Activated T-cell treated with anti-CD3 and anti-CD28 coated beads, Interleukin-2, amount 50 U/mL, for 4 hours (primary cell): ENCODE results near the gene EYS. TPM values are rescaled to one million over a fixed set of nuclear protein-coding genes. Genes with fewer than 3 reads are reported as not detected.
"Not testable (repeated sequence)": the region's sequence is repeated elsewhere in the genome, so short reads cannot be mapped to it uniquely, and the experiment has no call there.

ENCODE experiments used
- ATAC-seq, 2 donors: fragments of 200-7000 bp; cut with Tn5 transposase; one replicate each; pipeline ENCODE4 v1.10.0; 2021
- DNase-seq: peaks from one replicate; pipeline ENCODE4 v3.0.0-alpha.2; 2020
- H3K27me3 Mint-ChIP-seq: one replicate; pipeline ENCODE4 v1.8.0; 2021; ENCODE audit warnings: low read depth, mixed read lengths
- H3K36me3 Mint-ChIP-seq: one replicate; pipeline ENCODE4 v1.8.0; 2022; ENCODE audit warnings: mixed read lengths; ENCODE audit not compliant: insufficient read depth
- H3K4me1 Mint-ChIP-seq: one replicate; pipeline ENCODE4 v1.8.0; 2021; ENCODE audit warnings: low read depth, mixed read lengths
- H3K4me3 Mint-ChIP-seq: one replicate; pipeline ENCODE4 v1.8.0; 2021; ENCODE audit warnings: mild to moderate bottlenecking, moderate library complexity, mixed read lengths
- H3K9me3 Mint-ChIP-seq: one replicate; pipeline ENCODE4 v1.8.0; 2021; ENCODE audit warnings: mixed read lengths
- total RNA-seq, 3 donors: library from RNA; stranded (reverse); gene quantifications; one replicate each; pipeline ENCODE4 v1.2.1, GENCODE V29; 2021

Gene EYS
- total RNA-seq, 3 donors from 2014 or later: not detected

DNA sequence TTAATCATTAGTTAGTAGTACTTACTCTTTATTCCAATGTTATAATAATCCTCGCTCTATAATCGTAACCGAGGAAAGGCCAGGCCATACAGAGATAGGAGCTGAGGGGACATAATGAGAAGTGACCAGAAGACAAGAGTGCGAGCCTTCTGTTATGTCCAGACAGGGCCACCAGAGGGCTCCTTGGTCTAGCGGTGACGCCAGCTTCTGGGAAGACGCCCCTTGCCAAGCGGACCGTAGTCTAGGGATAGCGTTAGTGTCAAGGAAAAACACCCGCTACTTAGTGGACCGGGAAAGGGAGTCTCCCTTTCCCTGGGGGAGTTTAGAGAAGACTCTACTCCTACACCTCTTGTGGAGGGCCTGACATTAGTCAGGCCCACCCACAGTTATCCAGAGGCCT is 1237.6 kb downstream of the EYS start:
- not testable (repeated sequence) for H3K36me3 Mint-ChIP-seq

DNA sequence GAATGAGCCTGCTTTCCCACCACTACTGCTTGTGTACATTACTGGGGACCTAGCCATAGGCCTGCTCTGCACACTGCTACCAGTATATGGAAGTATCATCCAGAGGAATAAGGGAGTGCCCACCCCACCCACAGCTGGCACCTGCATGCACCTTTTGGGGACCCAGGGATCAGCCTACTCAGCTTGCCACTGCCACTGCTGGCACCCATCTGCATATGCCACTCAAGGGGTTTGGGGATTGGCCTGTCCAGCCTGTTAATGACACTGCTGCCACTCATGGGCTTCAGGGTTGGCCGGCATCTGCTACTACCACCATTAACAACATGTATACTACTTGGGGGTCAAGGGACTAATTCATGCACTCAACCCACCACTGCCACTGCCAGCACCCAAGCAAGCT is 1239.4 kb downstream of the EYS start:
- Mint-ChIP-seq H3K27me3 (no peaks in the 10 kb centered on the region), H3K4me1 (no peaks in the 10 kb centered on the region), H3K4me3 (no peak overlapping the region), H3K9me3 (peaks cover 26% of the 10 kb centered on the region), H3K36me3 (no peaks in the 10 kb centered on the region)
- ATAC-seq: no peak
- no peak for DNase-seq

More for the DNA sequence above, 1237.6 kb downstream of the EYS start:
- H3K9me3 Mint-ChIP-seq: peaks cover 26% of the 10 kb centered on the region
- ATAC-seq, H3K4me1 Mint-ChIP-seq, H3K4me3 Mint-ChIP-seq, H3K27me3 Mint-ChIP-seq, DNase-seq: not testable (repeated sequence)

DNA sequence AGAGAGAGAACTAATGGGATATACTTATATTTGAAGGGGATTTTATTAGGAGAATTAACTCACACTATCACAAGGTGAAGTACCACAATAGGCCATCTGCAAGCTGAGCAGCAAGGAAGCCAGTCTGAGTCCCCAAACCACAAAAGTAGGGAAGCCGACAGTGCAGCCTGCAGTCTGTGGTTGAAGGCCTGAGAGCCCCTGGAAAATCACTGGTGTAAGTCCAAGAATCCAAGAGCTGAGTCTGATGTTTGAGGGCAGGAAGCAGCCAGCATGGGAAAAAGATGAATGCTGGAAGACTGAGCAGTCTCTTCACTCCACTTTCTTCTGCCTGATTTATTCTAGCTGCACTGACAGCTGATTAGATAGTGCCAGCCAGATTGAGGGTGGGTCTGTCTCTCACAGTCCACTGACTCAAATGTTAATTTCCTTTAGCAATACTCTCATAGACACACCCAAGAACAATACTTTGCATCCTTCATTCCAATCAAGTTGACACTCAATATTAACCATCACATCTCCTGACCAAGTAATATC is 1247.5 kb downstream of the EYS start:
- no peak overlapping the region for H3K4me3 Mint-ChIP-seq
- DNase-seq (no peak), ATAC-seq (no peak)
- no peaks in the 10 kb centered on the region for H3K4me1 Mint-ChIP-seq
- H3K9me3 Mint-ChIP-seq: no peaks in the 10 kb centered on the region
- H3K36me3 Mint-ChIP-seq: no peaks in the 10 kb centered on the region
- H3K27me3 Mint-ChIP-seq: no peaks in the 10 kb centered on the region

DNA sequence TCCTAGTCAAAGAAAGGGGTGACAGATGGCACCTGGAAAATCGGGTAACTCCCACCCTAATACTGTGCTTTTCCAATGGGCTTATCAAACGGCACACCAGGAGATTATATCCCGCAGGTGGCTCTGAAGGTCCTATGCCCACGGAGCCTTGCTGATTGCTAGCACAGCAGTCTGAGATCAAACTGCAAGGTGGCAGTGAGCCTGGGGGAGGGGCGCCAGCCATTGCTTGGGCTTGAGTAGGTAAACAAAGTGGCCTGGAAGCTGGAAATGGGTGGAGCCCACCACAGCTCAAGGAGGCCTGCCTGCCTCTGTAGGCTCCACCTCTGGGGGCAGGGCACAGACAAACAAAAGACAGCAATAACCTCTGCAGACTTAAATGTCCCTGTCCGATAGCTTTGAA is 1258.9 kb downstream of the EYS start:
- not testable (repeated sequence) for H3K4me3 Mint-ChIP-seq, H3K4me1 Mint-ChIP-seq, H3K27me3 Mint-ChIP-seq, H3K36me3 Mint-ChIP-seq, DNase-seq, ATAC-seq
- peaks cover 12% of the 10 kb centered on the region for H3K9me3 Mint-ChIP-seq

DNA sequence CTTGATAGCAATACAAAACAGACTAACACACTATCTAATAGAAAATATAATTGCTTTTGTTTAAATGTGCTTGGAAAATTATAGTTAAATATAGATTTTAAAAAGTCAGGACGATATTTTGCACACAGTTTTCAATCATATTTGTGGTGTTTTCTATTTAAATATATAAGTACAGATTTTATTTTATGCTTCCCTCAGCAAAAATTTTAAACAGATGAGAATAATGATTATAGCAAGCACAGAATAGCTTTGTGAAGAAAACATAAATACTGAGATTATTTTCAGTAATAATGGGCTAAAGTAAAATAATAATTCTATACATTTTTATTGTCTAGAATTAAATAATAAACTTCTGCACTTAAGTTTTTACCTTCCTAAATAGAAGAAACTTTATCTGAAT is 1262.0 kb downstream of the EYS start:
- no peaks in the 10 kb centered on the region for H3K27me3 Mint-ChIP-seq
- ATAC-seq (no peak), DNase-seq (no peak)
- H3K36me3 Mint-ChIP-seq: no peaks in the 10 kb centered on the region
- no peaks in the 10 kb centered on the region for H3K4me1 Mint-ChIP-seq
- H3K9me3 Mint-ChIP-seq: peaks cover 19% of the 10 kb centered on the region
- no peak overlapping the region for H3K4me3 Mint-ChIP-seq

DNA sequence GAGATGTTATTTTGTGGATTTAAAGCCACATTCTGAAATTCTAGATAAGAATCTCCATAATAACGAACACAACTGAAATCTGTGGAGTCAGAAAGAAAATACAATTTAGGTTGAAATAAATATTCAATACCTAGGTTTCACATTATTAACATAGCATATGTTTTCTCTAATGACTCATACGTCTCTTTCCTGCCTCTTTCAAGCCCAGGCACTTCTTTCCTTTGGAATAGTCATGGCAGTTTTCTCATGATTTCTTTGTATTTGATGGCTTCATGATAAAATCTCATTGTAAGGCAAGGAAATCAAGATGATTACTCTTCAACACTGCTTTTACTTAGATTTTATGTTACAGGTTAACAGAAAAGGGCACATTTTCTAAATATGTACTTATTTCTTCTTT is 1267.8 kb downstream of the EYS start:
- DNase-seq: no peak
- no peak for ATAC-seq
- H3K27me3 Mint-ChIP-seq: no peaks in the 10 kb centered on the region
- H3K9me3 Mint-ChIP-seq: peaks cover 12% of the 10 kb centered on the region
- no peak overlapping the region for H3K4me3 Mint-ChIP-seq
- no peaks in the 10 kb centered on the region for H3K4me1 Mint-ChIP-seq
- no peaks in the 10 kb centered on the region for H3K36me3 Mint-ChIP-seq

DNA sequence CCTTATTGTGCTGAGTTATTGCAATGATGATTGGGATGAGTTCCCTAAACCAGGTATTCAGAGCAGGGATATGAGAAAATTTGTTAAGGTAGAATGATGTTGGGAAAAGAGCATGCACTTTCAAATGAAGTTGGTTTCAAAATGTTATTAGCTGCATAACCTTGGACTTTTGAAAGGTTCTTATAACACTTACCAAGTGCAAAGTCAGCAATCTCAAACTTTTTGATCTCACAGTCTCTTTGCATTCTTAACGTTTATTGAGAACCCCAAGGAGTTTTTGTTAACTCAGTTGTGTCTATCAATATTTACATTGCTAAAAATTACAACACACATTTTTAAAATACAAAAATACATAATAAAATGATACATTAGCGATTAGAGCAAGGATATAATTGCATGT is 1269.0 kb downstream of the EYS start:
- Mint-ChIP-seq H3K9me3 (peaks cover 12% of the 10 kb centered on the region), H3K27me3 (no peaks in the 10 kb centered on the region), H3K4me3 (no peak overlapping the region), H3K4me1 (no peaks in the 10 kb centered on the region), H3K36me3 (no peaks in the 10 kb centered on the region)
- ATAC-seq (no peak), DNase-seq (no peak)

DNA sequence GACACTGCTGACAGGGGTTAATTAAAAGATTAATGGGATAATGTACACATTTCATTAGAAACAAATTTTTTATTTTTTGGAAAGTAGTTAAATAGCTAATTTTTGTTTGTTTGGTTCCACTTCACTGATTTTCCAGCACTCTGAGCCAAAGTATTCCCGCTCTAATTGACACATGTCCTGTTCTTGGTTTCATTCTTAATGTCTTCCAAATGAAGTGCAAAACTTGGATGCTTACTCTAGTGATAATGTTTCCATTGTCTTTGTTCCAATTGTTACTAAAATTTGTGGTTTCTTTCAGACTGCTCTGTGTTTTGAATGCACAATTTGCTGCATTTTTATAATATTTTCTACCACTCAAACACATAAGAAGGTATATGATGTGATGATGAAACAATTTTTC is 1277.1 kb downstream of the EYS start:
- Mint-ChIP-seq H3K4me3 (no peak overlapping the region), H3K9me3 (peaks cover 12% of the 10 kb centered on the region), H3K27me3 (no peaks in the 10 kb centered on the region), H3K4me1 (no peaks in the 10 kb centered on the region), H3K36me3 (no peaks in the 10 kb centered on the region)
- DNase-seq (no peak), ATAC-seq (no peak)

DNA sequence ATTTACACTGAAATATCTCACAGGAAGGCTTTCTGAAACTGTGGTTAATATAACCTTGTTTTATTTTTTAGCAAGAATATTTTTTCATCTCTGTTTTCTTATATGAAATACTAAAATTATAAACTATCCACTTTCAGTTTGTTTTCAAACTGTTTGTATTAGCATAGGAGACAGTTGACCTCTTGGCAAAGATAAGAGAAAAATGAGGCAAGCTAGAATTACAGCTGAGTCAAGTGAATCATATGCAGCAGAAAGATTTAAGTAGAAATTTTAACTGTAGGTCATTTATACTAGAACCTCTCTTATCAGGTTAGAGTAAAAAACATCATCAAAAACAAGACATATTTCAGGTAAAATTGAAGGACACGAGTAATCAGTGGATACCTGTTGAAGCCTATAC is 1278.8 kb downstream of the EYS start:
- DNase-seq (no peak), ATAC-seq (no peak)
- Mint-ChIP-seq H3K36me3 (no peaks in the 10 kb centered on the region), H3K4me1 (no peaks in the 10 kb centered on the region), H3K9me3 (peaks cover 16% of the 10 kb centered on the region), H3K4me3 (no peak overlapping the region), H3K27me3 (no peaks in the 10 kb centered on the region)

DNA sequence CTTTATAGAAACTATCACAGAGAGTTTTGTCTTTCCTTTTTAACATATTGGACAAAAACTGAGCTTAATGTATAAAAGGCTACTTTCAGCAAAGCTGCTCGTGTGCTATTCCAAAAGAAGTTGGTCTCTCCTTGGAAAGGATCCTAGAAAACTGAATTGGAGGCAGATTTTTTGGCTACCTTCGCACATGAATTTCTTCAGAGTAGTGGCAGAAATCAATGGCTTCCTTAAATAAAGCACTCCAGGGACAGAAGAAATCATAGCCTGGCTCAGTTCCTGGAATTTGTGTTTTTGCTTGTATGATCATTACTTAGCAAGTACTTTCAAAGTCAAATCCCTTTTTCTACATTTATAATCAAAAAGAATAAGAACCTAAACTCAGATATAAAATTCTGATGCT is 1291.1 kb downstream of the EYS start:
- ATAC-seq (no peak), DNase-seq (no peak)
- Mint-ChIP-seq H3K9me3 (peaks cover 8% of the 10 kb centered on the region), H3K36me3 (no peaks in the 10 kb centered on the region), H3K4me3 (no peak overlapping the region), H3K4me1 (no peaks in the 10 kb centered on the region), H3K27me3 (no peaks in the 10 kb centered on the region)

DNA sequence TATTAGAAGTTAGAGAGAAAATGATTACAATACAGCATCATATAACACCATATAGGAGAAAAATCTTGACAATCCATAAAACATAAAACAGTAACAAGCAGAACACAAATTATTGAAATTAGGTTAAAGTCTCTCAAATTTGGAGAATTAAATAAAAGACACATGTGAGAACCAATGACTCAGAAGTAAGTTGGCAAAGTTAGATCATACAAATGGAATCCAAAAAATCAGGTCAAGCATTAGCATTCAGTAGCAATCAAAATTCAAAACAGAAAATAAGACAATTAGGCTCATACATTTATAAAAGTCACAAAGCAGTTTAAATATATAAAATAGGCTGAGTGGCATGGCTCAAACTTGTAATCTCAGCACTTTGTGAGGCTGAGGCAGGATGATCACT is 1295.8 kb downstream of the EYS start:
- ATAC-seq (no peak), DNase-seq (no peak)
- no peaks in the 10 kb centered on the region for H3K36me3 Mint-ChIP-seq
- no peaks in the 10 kb centered on the region for H3K4me1 Mint-ChIP-seq
- H3K9me3 Mint-ChIP-seq: peaks cover 2% of the 10 kb centered on the region
- no peaks in the 10 kb centered on the region for H3K27me3 Mint-ChIP-seq
- H3K4me3 Mint-ChIP-seq: no peak overlapping the region

DNA sequence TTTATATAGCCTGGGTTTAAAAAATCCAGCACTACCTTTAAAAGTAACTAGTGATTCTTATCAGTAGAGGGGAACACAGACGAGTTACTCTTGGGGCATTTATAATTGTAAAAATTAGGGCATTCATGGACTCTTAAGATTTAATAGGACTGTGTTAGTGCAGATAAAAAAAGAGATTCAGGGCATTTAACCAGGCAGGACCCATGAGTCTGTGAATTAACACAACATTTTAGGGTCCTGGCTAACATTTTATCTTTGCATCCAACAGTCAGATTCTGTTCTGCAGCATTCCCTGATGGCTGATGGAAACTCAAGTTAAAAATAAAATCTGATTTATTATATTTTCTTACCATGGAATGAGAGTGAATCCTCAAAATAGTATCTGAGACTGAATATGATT is 1297.1 kb downstream of the EYS start:
- Mint-ChIP-seq H3K4me1 (no peaks in the 10 kb centered on the region), H3K9me3 (peaks cover 2% of the 10 kb centered on the region), H3K27me3 (no peaks in the 10 kb centered on the region), H3K4me3 (no peak overlapping the region), H3K36me3 (no peaks in the 10 kb centered on the region)
- DNase-seq: no peak
- no peak for ATAC-seq

DNA sequence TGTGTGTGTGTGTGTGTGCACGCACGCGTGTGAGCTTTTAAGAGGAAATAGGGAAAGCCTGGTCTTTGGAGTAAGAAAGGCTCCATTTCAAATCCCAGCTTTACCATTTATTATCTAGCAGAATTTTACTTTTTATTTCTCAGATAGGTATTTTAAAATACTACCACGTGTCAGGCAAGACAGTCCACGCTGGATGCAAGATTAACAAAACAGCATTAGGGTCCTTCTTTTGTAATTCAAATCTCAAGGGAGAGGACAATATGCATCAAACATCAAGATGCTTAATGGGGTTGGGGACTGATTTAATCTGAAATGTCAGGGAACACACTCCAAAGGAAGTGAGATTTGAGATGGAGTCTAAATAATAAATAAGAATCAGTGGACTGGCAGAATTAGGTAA is 1302.6 kb downstream of the EYS start:
- no peaks in the 10 kb centered on the region for H3K27me3 Mint-ChIP-seq
- no peak for ATAC-seq
- no peak overlapping the region for H3K4me3 Mint-ChIP-seq
- no peaks in the 10 kb centered on the region for H3K36me3 Mint-ChIP-seq
- H3K9me3 Mint-ChIP-seq: peaks cover 4% of the 10 kb centered on the region
- H3K4me1 Mint-ChIP-seq: no peaks in the 10 kb centered on the region
- no peak for DNase-seq

DNA sequence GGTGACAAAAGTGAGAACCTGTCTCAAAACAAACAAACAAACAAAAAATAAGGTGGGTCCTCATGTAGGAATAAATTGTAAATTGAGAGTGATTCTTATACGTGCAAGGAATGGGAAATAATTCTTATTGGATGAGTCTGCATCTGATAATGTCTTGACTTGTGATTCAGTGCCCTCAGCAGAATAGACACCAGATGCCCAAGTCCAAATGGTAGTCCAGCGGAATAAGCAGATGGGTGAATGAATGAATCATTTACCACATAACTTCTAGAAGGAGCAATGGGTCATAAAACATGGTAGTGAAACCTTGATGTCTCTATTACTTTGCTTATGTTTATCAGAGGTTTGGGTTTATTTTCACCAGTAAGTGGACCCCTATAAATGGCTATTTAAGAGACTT is 1323.7 kb downstream of the EYS start:
- no peaks in the 10 kb centered on the region for H3K36me3 Mint-ChIP-seq
- no peak for DNase-seq
- no peak for ATAC-seq
- H3K9me3 Mint-ChIP-seq: peaks cover 7% of the 10 kb centered on the region
- no peaks in the 10 kb centered on the region for H3K4me1 Mint-ChIP-seq
- H3K27me3 Mint-ChIP-seq: no peaks in the 10 kb centered on the region
- no peak overlapping the region for H3K4me3 Mint-ChIP-seq

DNA sequence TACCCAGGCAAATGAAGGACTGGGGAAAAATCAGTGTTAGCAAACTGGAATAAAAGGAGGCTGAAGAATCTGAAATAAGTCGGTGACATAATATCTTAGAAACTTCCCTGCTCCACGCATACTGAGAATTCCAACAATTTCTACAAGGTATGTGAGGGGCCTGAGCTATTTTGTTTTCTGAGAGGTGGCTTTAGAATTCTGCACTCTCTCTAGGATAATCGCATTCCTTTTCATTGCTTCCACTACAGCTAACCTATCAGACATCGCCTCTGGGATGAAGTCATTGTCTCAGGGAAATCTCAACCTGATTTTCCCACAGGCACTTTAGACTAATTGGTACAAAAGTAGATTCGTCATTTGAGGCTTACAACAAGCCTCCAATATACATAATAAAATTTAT is 1330.6 kb downstream of the EYS start:
- H3K4me1 Mint-ChIP-seq: no peaks in the 10 kb centered on the region
- no peaks in the 10 kb centered on the region for H3K36me3 Mint-ChIP-seq
- peaks cover 18% of the 10 kb centered on the region for H3K9me3 Mint-ChIP-seq

DNA sequence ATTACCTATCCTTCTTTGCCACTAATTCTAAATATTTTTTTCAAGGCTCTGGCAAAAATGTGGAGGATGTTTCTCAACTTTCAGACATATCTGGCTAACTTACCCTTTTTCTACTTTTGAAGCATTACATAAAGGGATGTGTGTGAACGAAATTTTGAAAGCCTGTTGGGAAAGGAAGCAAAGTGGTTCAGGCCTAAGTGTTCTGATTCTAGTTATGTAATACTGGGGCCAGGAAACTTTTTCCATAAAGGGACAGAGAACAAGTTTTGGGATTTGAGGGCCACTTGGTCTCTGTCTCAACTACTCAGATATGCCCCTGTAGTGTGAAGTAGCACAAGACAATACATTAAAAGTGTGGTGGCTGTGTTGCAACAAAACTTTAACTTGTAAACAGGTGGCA is 1349.6 kb downstream of the EYS start:
- ATAC-seq (no peak), DNase-seq (no peak)
- Mint-ChIP-seq H3K9me3 (peaks cover 3% of the 10 kb centered on the region), H3K4me1 (no peaks in the 10 kb centered on the region), H3K4me3 (no peak overlapping the region), H3K27me3 (no peaks in the 10 kb centered on the region), H3K36me3 (no peaks in the 10 kb centered on the region)

More for the DNA sequence above, 1330.6 kb downstream of the EYS start:
- ATAC-seq (no peak), DNase-seq (no peak)
- H3K27me3 Mint-ChIP-seq: no peaks in the 10 kb centered on the region
- no peak overlapping the region for H3K4me3 Mint-ChIP-seq
